Pancreas (tissue), 10 donors: Measurements from ENCODE around the gene ZNF26. TPM values are rescaled to one million over a fixed set of nuclear protein-coding genes. Genes with fewer than 3 reads are reported as not detected.
"Not testable (repeated sequence)": the region's sequence is repeated elsewhere in the genome, so short reads cannot be mapped to it uniquely, and the experiment has no call there.

Experiments used
- ATAC-seq, 4 donors: fragments of 200-7000 bp; cut with Tn5 transposase; one replicate each; pipeline versions ENCODE4 v1.8.0 to v1.9.1; 2020; ENCODE audit warnings: mild to moderate bottlenecking in 4 of 4, moderate library complexity in 4 of 4
- DNase-seq, 6 donors: peaks; one replicate each; pipeline ENCODE4 v3.0.0-alpha.2; 2020
- FAIRE-seq: peaks from 2 replicates; lab custom pipeline; 2012; peaks lifted over from hg19 to GRCh38; lab: Jason Lieb, UNC
- H3K27ac ChIP-seq, 4 donors: fragments of 200-600 bp; sonication (generic); 1 replicate in 3 of 4; 2 replicates in 1 of 4; pipeline versions ENCODE4 v1.5.0 to v1.8.0; 2020
- H3K27me3 ChIP-seq, 4 donors: fragments of 200-600 bp; one replicate each; pipeline ENCODE4 v1.8.0; 2021
- H3K36me3 ChIP-seq, 3 donors: fragments of 200-600 bp; sonication (generic) in 1 of 3; one replicate each; pipeline versions ENCODE4 v1.5.0 to v1.8.0; 2020 to 2021
- H3K4me1 ChIP-seq, 3 donors: fragments of 200-600 bp; one replicate each; pipeline ENCODE4 v1.8.0; 2021
- H3K4me3 ChIP-seq, 4 donors: fragments of 200-600 bp; sonication (generic) in 2 of 4; one replicate each; pipeline versions ENCODE4 v1.5.0 to v1.8.0; 2020 to 2021
- H3K9me3 ChIP-seq, 4 donors: fragments of 200-600 bp; one replicate each; pipeline ENCODE4 v1.8.0; 2021
- CTCF ChIP-seq, 4 donors: fragments of 200-600 bp; sonication (generic) in 3 of 4; IDR thresholded peaks; one replicate each; pipeline versions ENCODE4 v1.5.0 to v1.8.0; 2021; ENCODE audit warnings: antibody characterized with exemption in 4 of 4
- WGBS, 2 donors: extraction: QIAGEN DNeasy Blood & Tissue Kit; methylation state at CpG; one replicate each; pipeline ENCODE4 v1.1.7; 2013; 5-methylcytosine and 5-hydroxymethylcytosine counted together
- intact Hi-C, 3 donors: fragments of 100-400 bp; cut with DNase I; formaldehyde crosslinking; loops; one replicate each; pipeline versions ENCODE4 v1.11.1 to v1.14.2; 2022
- polyA plus RNA-seq, 2 donors: library from polyadenylated mRNA; stranded (reverse); fragments of 200-250 nt; gene quantifications; one replicate each; pipeline ENCODE4 v1.2.3, GENCODE V29; 2013
- total RNA-seq, 6 donors: library from RNA; stranded (reverse); fragmentation: NEBNext Ultra II Directional in 4 of 6; extraction: Animal tissue kit (Norgen Biotek cat#: 25700) in 4 of 6; gene quantifications; one replicate each; pipeline versions ENCODE4 v1.2.1 to v1.2.4, GENCODE V29; 2021 to 2023
- donor health status: healthy with polysubstance abuse.
- donor health status: DM: no; HTN: no; CAD: no; lungs with moderate emphysema.
- donor health status: DM: no; HTN: no; CAD: no.
- donor health status: control.
- donor health status: control.
- donor health status: Bipolar disorder and iron deficiency.
- donor health status: DM: yes; HTN: yes; CAD: no.
- donor health status: DM: no; HTN: no; CAD: no.
- donor health status: DM: no; HTN: no; CAD: no.
- donor health status: DM: yes; HTN: yes; CAD: no.

The ZNF26 gene
- total and polyA plus RNA-seq, 8 donors = 4.8 to 7.9 (median 6.0) TPM

- Histone ChIP-seq H3K4me1 (peaks cover 0 to 3% (median 0%) of the 10 kb centered on the region in 3 donors), H3K27ac (peak overlapping the region; percentile 73 to 86 (median 78)), H3K9me3 (no peaks in the 10 kb centered on the region), H3K27me3 (no peaks in the 10 kb centered on the region), H3K36me3 (no peaks in the 10 kb centered on the region), H3K4me3 (peak overlapping the region; percentile 60 to 88 (median 72))
- DNase-seq = peak in 5 of 6 donors; percentile 11 to 62 (median 28)
- FAIRE-seq = no peak
- no peak for TF ChIP-seq CTCF (IDR thresholded peaks at IDR 0.05)
- 7 to 14% methylated on average over 31 to 39 of the region's 39 CpGs for WGBS, 2 donors
- intact Hi-C loops = no loop called here
- ATAC-seq = peak; percentile 26 to 61 (median 46)
Measured at GRCh38 chr12:132955094-132956010, 30.8 kb upstream of the ZNF26 start.

GRCh38 chr12:132956011-132956788, 30.0 kb upstream of the ZNF26 start, which contains the start of gene ZNF605:
Gene ZNF605, minus strand, starts transcription at chr12:132956306. Its CDS starts 10,671 bp downstream, at chr12:132945635.
- FAIRE-seq = no peak
- Histone ChIP-seq H3K9me3 (no peaks in the 10 kb centered on the region), H3K36me3 (no peaks in the 10 kb centered on the region), H3K27ac (peak within 1 kb of the TSS; percentile 73 to 86 (median 78)), H3K27me3 (no peaks in the 10 kb centered on the region), H3K4me3 (peak within 1 kb of the TSS; percentile 60 to 88 (median 72)), H3K4me1 (peaks cover 0 to 3% (median 0%) of the 10 kb centered on the region in 3 donors)
- peak; percentile 83 to 94 (median 88) for DNase-seq
- ATAC-seq = peak; percentile 95 to 97 (median 96)
- intact Hi-C loops = no loop called here
- no peak for TF ChIP-seq CTCF (IDR thresholded peaks at IDR 0.05)
- WGBS, 2 donors = 1 to 2% methylated on average over 49 to 67 of the region's 67 CpGs

- H3K27ac ChIP-seq, H3K27me3 ChIP-seq, H3K36me3 ChIP-seq, H3K9me3 ChIP-seq, intact Hi-C loops, DNase-seq, ATAC-seq, FAIRE-seq, H3K4me1 ChIP-seq, H3K4me3 ChIP-seq: not testable (repeated sequence)
- WGBS, 2 donors = 97 to 98% methylated on average over 14 of the region's 14 CpGs
Measured at GRCh38 chr12:132961790-132962189, 24.4 kb upstream of the ZNF26 start.

- TF ChIP-seq CTCF (IDR thresholded peaks at IDR 0.05) = peak in 3 of 4 donors; percentile 26 to 37 (median 29)
- H3K4me3 ChIP-seq, FAIRE-seq, H3K27ac ChIP-seq, intact Hi-C loops, H3K27me3 ChIP-seq, H3K36me3 ChIP-seq, H3K9me3 ChIP-seq, H3K4me1 ChIP-seq: not testable (repeated sequence)
- WGBS, 2 donors = 39 to 41% methylated on average over 10 of the region's 10 CpGs
- ATAC-seq (peak in 1 of 4 donors; percentile 38), DNase-seq (peak in 4 of 6 donors; percentile 27 to 73 (median 58))
Measured at GRCh38 chr12:132963947-132964346, 22.2 kb upstream of the ZNF26 start.

GRCh38 chr12:132965796-132966195, 20.4 kb upstream of the ZNF26 start:
- DNase-seq = no peak
- Histone ChIP-seq H3K4me1 (no peaks in the 10 kb centered on the region), H3K36me3 (no peaks in the 10 kb centered on the region), H3K9me3 (no peaks in the 10 kb centered on the region), H3K4me3 (no peak overlapping the region), H3K27me3 (no peaks in the 10 kb centered on the region), H3K27ac (no peak overlapping the region)
- FAIRE-seq = no peak
- TF ChIP-seq CTCF (IDR thresholded peaks at IDR 0.05) = no peak
- ATAC-seq = no peak
- intact Hi-C loops = no loop called here
- WGBS, 2 donors = 94% methylated on average over 12 of the region's 12 CpGs
